ENCODE data around the gene LIN7C.

DNA sequence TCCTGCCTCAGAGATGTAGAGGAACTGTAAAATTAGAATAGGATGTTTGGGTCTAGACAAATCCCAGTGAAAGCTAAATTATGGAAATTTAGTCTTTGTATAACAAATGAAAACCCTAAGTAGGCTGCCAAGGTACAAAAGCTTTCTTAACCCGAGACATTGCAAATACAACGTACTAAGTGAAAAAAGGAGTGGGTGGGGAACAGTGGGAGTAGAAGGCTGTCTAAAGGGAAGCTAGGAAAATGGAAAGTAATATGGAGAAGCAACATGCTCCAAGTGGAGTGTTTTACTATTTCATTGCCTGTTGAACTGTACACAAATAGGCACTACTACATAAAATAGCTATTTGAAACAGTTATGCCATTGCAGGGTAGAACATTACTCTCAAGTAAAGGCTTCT is 6.8 kb upstream of the LIN7C start:
- TF ChIP-seq USF2 (CRISPR knock-in tag; IDR thresholded peaks at IDR 0.05) (no peak), TAF15 (IDR thresholded peaks at IDR 0.05; ENCODE audit: low read depth, low read length) (no peak), TAF1 (IDR thresholded peaks at IDR 0.05; ENCODE audit: control insufficient read depth, extremely low read depth, insufficient read depth, low read length, severe bottlenecking) (no peak), CHD1 (IDR thresholded peaks at IDR 0.05; ENCODE audit: low read length) (no peak), HOXB6 (CRISPR knock-in tag; IDR thresholded peaks at IDR 0.05; ENCODE audit: borderline replicate concordance) (no peak), ID3 (CRISPR knock-in tag; IDR thresholded peaks at IDR 0.05) (no peak), ID3 (tag; IDR thresholded peaks at IDR 0.05) (no peak), MTA2 (IDR thresholded peaks at IDR 0.05; ENCODE audit: low read depth) (no peak), ZBTB26 (CRISPR knock-in tag; IDR thresholded peaks at IDR 0.05) (no peak), ETS1 (conservative IDR thresholded peaks at IDR 0.05; ENCODE audit: control insufficient read depth, low read depth, low read length) (no peak), ZNF780A (CRISPR knock-in tag; IDR thresholded peaks at IDR 0.05) (no peak), ZFPM2 (CRISPR knock-in tag; IDR thresholded peaks at IDR 0.05) (no peak), CTCF (IDR thresholded peaks at IDR 0.05 in 2 of 3, conservative IDR thresholded peaks at IDR 0.05 in 1 of 3; ENCODE audit: insufficient read depth in 2 of 3, low read depth in 1 of 3, low read length in 3 of 3) (no peak)
- TF ChIP-seq, protein P1, sequence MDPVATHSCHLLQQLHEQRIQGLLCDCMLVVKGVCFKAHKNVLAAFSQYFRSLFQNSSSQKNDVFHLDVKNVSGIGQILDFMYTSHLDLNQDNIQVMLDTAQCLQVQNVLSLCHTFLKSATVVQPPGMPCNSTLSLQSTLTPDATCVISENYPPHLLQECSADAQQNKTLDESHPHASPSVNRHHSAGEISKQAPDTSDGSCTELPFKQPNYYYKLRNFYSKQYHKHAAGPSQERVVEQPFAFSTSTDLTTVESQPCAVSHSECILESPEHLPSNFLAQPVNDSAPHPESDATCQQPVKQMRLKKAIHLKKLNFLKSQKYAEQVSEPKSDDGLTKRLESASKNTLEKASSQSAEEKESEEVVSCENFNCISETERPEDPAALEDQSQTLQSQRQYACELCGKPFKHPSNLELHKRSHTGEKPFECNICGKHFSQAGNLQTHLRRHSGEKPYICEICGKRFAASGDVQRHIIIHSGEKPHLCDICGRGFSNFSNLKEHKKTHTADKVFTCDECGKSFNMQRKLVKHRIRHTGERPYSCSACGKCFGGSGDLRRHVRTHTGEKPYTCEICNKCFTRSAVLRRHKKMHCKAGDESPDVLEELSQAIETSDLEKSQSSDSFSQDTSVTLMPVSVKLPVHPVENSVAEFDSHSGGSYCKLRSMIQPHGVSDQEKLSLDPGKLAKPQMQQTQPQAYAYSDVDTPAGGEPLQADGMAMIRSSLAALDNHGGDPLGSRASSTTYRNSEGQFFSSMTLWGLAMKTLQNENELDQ (CRISPR knock-in tag; IDR thresholded peaks at IDR 0.05; ENCODE audit: borderline replicate concordance): no peak
- TF ChIP-seq, protein P2, sequence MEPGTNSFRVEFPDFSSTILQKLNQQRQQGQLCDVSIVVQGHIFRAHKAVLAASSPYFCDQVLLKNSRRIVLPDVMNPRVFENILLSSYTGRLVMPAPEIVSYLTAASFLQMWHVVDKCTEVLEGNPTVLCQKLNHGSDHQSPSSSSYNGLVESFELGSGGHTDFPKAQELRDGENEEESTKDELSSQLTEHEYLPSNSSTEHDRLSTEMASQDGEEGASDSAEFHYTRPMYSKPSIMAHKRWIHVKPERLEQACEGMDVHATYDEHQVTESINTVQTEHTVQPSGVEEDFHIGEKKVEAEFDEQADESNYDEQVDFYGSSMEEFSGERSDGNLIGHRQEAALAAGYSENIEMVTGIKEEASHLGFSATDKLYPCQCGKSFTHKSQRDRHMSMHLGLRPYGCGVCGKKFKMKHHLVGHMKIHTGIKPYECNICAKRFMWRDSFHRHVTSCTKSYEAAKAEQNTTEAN (CRISPR knock-in tag; IDR thresholded peaks at IDR 0.05): no peak
